Epithelial cell of prostate (primary cell): ENCODE measurements around the gene BLID.

Experiments used
- DNase-seq: peaks from one replicate; pipeline ENCODE4 v3.0.0-alpha.2; 2011; ENCODE audit warnings: low read depth, low spot score
- H3K27ac ChIP-seq: fragments of 450-650 bp; 2 replicates; pipeline ENCODE4 v1.5.1; 2017; ENCODE audit warnings: mild to moderate bottlenecking

BLID gene, protein sequence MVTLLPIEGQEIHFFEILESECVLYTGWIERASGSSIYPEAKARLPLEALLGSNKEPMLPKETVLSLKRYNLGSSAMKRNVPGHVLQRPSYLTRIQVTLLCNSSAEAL

DNA sequence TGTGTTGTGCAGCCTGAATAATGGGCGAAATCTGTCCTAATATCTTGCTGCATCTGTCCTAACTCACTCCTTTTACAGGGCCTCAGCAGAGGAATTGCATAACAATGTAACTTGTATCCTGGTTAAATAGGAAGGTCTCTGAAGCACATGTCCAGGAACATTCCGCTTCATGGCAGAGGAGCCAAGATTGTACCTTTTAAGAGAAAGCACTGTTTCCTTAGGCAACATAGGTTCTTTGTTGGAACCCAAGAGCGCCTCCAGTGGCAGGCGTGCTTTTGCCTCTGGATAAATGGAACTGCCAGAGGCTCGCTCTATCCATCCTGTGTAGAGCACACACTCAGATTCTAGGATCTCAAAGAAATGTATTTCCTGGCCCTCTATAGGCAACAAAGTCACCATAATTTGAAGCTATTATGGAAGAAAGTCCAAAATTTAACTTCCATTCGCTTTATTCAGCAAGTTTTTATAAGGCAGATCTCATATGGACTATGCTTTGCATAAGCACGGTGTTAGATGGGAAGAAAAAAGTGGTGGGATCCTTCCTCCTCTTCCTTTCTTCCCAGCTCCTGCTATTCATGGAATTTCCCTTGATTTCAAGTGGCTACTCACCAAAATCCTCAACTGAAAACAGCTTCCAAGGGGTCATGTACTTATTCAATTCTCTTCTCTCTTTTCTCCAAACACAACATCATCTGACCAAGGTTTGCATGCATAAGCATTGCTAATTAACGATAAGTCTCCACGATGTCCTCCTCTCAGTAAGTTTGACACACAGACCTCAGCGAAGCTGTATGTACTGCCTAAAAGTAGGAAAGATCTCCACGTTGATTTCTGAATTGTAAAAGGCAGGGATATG, at the start of gene BLID:
Gene BLID (minus strand): TSS at position 692 of the 856 bp plus-strand sequence. CDS start 293 bp downstream, at position 399.
- no peak for DNase-seq
- no peak within 1 kb of the TSS for H3K27ac ChIP-seq

DNA sequence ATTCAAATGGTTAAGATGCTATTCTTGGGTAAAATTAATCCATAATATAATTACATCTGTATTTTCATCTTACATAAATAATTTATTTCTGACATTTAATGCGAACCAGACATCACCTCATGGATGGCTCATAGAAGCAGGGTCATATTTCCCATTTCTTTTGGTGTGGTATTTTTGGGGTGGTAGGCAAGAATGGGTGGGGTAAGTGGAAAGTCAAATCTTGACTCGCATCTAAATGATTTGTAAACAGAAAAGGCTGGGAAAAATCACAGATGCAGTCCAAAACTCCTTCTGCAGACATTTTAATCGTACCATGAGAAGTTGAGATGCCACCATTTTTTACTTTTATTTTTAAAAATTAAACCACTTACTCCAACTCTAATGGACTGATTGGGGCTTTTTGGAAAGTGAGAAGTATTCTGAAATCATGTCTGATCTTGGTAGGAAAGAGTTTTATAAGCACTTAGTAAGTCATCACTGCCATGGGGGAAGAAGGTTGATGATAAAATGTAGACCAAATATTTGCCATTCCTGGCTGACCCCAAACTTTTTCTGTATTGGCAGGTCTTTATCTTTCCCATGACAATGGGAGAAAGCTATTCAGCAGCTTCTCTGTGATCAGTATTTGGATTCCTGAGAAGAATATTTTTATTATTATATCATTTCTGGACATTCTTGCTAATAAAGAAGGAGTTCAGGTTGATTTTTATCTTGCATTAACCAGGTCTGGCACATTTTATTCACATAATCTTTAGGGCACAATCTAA, 47.2 kb upstream of the BLID start:
- H3K27ac ChIP-seq = peak overlapping the region; percentile 86
- no peak for DNase-seq

DNA sequence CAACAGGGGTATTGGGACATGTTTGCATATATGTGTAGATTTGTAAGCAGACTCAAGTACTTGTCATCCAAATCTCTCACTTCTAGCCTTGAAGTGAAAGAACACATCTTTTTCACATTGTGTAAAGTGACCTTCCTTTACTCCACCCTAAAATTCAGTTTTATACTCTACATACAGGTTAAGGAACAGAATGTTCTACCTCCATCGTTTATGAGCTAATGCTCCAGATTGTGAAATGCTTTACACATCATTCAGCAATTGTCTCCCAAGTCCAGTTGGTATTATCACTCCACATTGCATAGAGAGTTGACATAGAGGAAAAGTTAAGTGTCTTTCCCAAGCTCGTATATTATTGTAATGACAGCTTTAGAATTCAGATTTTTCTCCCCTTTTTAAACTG, 46.1 kb upstream of the BLID start:
- peak overlapping the region; percentile 86 for H3K27ac ChIP-seq
- DNase-seq = no peak

DNA sequence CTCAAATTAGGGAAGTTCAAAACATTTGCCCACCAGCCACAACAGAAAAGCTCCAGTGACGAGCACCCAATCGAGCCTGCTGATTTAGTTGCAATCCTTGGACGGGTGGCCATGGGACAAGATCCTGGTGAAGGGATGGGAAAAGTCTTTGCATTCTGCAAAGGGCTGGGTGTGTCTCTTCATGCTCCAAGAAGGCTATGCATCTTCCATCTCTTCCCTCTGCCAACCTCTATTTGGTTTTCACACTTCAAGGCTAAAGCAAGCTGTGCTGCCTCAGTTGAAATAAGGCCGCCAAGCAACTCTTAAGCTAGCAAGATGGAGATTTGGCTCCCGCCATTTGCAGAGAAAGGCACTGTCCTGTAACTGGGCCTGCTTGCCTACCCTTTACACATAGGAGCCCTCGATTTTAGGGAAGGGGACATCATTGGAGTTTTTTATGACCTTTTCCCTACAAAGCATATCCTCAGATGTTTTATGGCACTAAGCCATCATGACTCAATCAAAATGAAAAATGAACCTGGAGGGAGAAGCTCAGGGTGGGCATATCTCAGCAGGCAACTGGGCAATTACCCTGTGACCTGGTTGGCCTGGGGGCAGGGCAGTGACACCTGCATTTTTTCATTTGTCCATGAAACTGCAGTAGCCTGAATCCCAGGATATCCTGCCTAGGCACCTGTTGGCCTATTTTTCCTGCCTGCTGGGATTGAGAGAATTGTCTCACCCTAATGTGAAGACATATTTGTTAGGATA, 45.0 kb upstream of the BLID start:
- DNase-seq = no peak
- H3K27ac ChIP-seq = peak overlapping the region; percentile 86

DNA sequence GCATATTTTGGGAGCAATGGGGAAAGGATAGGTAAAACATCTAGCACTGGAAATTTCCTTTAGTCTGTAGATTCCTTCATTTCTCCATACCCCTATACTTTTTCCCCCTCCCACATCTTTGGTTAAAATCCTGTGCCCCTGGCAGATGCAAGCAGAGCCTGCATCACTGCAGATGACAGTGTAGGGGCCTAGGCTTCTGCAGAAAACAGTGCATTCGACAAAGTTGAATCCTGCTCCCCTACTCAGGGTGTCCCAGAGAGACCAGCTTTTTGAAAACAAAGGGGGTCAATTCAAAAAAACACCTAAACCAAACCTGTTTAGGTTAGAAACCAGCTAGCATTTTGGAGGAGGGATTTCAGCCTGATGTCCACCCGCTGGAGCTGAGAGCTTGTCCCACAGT, 43.8 kb upstream of the BLID start:
- peak overlapping the region; percentile 74 for H3K27ac ChIP-seq
- no peak for DNase-seq

DNA sequence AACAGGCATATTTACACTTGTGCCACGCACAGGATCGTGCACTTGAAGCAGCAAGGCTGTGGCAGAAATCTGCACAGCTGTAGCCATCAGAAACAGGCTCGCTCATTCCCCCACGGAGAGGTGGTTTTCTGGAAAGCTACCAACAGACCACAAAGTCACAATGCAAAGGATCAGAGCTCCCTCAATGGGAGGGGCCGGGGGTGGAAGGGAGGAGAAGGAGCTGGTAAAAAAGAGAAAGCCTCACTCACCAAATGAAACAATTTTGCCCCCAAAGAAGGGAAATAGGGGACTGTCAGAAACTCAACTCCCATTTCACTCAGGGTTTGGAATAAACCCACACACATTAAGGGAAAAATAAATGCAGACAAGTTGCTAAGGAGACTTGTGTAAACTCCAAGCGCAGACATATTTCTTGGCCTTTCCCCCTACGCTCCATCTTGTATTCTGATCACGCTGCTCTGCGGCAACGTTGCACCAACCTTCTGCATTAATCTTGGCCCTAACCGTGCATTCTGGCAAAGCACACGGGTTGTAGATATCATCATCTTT, 43.2 kb upstream of the BLID start:
- H3K27ac ChIP-seq = peak overlapping the region; percentile 74
- no peak for DNase-seq

DNA sequence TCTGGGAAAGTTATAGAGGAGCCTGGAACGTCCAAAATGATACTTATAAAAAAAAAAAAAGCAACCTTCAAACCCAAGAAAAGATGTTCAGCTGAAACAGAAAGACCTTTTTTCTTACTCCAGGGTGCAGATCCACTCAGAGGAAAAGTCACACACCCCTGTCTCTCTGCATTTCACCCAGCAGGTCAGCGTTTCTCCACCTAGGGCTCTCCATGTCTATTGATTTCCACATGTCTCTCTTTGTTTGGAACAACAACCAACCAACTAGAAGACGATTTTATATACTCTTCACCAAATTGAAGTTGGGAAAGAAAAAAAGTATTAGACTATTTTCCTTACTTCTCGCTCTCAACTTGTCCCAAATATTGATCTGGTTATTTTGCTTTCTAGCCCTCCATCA, 42.2 kb upstream of the BLID start:
- no peak for DNase-seq
- H3K27ac ChIP-seq = peak overlapping the region; percentile 74

DNA sequence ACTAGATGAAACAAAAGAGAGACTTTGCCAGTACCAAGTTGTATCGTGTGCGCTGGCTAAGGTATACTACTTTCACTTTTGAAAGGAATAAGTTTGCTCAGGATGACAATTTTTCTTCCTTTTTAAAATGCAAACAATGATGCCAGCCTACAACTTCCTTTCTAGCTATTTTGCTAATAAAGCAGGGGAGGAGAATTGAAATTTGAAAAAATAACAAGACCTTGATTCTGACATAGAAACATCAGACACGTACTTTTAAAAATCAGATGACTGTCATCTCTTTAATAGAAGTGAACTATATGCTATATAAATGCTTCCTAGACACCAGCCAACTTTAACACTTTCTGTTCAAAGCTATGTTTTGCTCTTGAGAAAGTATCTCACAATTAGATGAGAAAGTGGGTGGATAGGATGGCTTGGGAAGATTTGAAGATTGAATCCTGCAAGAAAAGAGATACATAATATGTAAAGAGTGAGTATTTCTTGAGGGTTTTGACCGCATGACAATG, 41.7 kb upstream of the BLID start:
- H3K27ac ChIP-seq = peak overlapping the region; percentile 74
- DNase-seq = no peak

DNA sequence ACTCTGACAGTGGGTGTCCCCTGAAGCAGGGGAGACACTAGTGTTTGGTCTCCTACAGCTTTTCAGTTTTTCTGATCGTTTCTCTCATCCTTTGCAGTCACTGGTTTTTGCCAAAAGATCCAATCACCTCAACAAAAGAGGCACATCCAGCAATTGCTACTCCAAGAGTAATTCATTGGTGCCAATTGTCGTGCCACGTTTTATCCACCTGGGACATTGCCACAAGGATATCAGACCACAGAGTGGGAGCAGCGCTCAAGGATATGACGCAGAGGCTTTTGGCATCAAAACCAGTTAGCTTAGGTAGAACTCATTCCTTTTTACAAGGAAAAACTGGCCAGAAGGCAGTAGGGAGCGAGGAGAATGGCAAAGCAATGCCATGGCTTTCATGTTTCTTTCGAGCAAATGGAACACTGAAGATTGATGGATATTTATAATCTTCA, 40.9 kb upstream of the BLID start:
- DNase-seq = no peak
- peak overlapping the region; percentile 74 for H3K27ac ChIP-seq

DNA sequence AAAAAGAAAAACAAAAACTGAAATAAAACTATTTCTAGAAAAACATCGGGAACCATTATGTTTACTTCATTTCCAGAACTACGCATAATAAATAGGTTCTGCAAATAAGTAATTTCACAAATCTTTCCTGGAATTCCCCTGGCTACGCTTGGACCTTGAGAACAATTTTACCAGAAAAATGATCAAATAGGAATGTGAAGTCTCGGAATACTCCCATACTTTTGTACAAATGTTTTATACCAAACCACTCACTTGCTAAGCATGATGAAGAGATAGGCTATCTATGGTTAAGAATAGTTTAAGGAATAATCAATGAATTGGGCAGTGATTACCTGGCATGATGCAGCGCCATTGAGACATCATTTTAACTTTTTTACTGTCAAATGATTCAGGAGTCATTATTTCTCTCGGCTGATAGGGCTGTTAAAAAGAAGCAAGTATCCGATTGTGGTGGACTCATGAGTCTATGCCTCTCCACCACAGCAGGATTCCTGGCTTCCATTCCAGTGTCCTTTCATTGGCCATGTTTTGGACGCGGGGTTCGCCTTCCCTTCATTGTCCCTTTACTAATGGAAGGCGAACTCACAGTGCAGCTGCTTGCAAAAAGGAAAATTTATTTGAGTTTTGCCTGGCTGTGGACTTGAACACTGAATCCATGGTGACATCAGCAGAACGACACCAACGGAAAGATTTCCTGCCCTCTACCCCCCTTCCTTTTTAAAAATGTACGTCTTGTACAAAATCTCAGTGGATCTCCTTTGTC, 39.9 kb upstream of the BLID start:
- H3K27ac ChIP-seq = peak overlapping the region; percentile 74
- no peak for DNase-seq

DNA sequence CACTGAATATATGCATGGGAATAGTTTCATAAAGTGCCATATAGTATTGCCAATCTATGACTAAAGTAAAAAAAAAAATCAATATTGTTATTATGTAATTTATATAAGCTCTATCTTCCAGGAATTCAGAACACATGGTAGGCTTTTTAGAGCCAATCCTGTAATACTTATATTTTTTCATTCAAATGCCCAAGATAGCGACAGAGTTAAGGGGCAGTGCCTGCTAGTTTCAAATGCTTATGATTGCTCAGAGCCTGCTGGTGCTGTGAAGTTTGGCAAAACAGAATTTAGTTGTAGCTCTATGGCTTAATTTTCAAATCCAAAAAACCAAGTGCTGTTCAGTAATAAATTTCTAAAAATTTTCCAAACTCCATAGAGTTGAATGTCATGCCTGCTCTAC, 39.0 kb upstream of the BLID start:
- H3K27ac ChIP-seq = no peak overlapping the region
- no peak for DNase-seq

DNA sequence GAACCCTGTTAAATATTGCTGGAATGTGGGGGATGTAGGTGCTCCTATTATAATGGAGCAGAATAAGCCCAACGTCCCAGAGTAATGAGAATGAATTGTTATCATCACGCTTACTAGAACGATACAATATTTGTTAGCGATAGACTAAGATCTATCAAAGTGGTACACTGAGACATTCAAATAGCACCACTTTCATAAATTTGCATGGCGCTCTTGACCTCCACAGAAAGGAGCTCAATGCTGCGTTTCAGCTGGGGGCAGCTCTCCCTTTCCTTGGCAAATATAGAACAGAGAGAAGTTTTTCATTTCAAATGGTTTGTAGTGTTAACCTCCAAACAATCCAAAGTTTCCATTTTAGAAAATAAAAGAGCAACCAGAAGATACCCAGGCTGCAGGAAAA, 38.2 kb upstream of the BLID start:
- no peak for DNase-seq
- no peak overlapping the region for H3K27ac ChIP-seq

DNA sequence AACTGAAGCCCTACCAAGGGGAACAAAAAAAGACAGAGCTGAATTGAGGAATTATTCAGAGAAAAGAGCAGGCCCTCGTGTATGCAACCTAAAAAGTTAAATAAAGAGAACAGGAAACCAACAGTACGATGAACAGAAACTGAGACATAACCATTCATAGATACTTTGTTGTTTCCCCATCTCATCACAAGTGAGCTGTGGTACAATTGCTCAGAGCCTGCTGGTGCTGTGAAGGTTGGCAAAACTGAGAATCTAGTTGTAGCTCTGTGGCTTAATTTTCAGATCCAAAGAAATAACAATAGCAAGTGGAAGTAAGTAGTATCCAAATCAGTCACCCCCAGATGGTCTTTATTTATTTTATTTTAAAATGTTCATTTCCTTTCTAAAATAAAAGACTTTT, 37.7 kb upstream of the BLID start:
- H3K27ac ChIP-seq = no peak overlapping the region
- DNase-seq = no peak

DNA sequence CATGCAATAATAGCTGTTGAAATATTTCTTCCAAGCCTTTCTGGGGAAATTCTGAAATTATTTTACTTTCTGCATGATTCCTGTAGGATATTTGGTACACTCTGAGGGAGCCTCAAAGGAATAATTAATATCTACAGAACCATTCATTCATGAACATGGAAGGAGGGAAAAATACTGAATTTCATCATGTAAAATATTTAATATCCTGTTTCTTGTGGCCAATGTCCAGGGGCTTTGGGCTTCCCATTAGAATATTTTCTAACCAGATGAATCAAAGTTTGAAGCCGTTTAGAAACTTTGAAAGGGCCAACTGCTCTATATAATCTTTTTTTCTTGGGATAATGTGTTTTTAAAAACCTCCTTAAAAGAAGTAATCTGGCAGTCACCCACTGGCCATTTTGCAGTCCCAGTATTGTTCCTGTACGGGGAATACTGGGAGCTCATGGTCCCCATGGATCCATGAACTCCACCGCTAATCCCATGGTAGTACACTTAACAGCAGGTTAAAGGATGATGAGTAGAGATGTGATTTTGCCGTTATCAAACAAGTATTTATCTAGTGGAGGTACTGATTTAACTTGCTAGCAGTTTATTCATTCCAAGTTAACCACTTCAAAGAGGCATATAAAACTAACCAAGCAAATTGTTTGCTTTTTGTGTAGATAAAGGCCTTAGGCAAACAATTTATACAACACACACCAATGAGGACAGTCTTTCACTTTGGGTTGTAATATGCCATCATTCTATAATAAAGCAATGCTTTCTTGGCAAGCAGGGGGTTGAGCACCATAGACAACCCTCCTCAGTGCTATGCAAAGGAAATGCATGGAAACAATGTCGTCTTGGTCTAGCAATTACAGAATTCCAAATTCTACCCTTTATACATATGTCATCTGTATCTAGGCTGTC, 34.5 kb upstream of the BLID start:
- H3K27ac ChIP-seq = peak overlapping the region; percentile 1
- no peak for DNase-seq

DNA sequence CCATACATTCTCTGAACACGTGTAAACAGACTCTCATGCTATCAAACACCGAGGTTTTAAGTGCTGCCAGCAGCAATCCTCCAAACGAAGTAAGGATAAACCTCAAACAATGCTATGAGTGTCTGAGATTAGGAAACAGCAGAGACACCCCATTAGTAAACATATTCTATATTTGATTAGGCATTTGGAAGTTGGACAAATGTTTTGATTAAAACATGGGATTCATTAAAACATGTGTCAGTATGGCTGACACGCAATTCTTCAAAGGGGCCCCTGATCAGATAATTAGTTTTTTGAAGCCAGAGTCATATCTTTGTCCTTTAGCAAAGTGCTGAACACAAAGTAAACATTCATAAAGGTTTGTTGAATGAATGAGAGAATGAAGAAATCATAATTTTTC, 33.2 kb upstream of the BLID start:
- peak overlapping the region; percentile 2 for H3K27ac ChIP-seq
- no peak for DNase-seq

DNA sequence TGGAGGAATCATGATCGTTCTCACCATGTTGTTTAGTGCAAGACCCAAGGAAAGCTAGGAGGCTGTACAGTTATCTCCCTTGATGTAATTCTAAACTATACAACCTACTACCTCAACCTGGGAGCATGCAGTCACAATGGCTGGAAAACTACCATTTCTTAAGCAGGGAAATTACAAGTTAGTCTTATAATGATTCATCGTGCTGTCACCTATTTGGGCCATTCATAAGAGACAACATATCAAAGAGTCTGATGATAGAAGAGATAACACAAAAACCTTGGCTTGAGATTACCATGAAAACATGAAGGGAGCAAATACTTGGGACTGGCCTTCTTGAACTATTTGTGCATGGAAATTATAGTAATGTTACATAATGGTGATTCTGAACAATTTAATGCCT, 30.5 kb upstream of the BLID start:
- H3K27ac ChIP-seq = peak overlapping the region; percentile 56
- DNase-seq = peak; percentile 48

DNA sequence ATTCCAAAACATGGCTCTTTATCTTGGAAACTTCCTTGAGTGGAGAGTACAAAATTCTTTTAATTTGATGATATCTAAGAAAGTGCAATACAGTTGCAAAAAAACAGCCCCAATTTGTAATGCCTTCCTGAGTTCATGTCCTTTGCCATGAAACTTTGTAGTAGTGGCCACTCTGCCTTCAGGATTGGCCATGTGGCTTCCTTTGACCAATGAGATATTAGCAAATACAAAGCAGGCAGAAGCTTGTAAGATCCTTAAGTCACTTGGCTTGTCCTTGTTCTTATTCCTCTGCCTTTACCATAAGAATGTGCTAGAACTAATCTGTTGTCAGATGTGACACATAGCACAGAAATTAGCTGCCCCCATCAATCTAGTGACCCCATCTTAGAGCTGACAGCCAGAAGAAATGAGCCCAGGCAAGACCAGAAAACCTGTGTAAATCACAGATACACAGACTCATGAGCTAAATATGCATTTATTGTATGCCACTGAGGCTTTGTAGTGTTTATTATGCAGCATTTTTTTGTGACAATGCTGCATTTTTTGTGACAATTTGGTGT, 29.8 kb upstream of the BLID start:
- peak overlapping the region; percentile 56 for H3K27ac ChIP-seq
- no peak for DNase-seq

DNA sequence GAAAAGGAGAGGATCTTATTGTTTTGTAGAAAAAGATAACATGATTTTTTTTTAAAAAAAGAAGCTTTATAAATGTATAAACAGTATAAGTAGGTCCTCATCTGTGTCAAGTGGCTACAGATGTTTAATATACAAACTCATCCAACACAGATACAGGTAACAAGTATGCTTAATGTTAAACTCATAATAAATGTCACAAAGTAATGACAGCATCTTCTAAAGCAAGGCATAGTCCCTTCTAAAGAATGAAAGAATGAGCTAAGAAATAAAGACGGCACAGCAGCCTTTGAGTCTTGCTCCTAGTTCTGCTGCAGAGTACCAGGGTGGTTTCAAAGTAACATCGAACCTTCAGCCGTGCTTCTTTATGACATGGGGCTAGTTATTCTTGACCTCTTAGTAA, 28.7 kb upstream of the BLID start:
- no peak for DNase-seq
- no peak overlapping the region for H3K27ac ChIP-seq
